A673 (cell line): ENCODE data around the gene CSTF1.

Source experiments
- CTCF ChIP-seq: fragments of 300-800, 200-600 bp; sonication (generic); conservative IDR thresholded peaks from 2 replicates; pipeline ENCODE4 v1.5.1; 2017; ENCODE audit warnings: low read depth, mild to moderate bottlenecking, antibody characterized with exemption, low read length, moderate library complexity, mixed read lengths
- EZH2 ChIP-seq: fragments of 200-600 bp; sonication (generic); IDR thresholded peaks from 2 replicates; pipeline ENCODE4 v1.6.1; 2017; ENCODE audit warnings: borderline replicate concordance, low read depth, mild to moderate bottlenecking, mixed read lengths, antibody characterized with exemption, low read length; ENCODE audit not compliant: poor library complexity, severe bottlenecking

GRCh38 chr20:56412473-56412790 is 20.0 kb downstream of the CSTF1 start:
- TF ChIP-seq CTCF (no peak), EZH2 (no peak)
